ELR (cell line): ENCODE results near the gene CAPN12.
A peak's percentile ranks its signal among the peaks of the same experiment; 100 is the strongest.

Source experiments
- DNase-seq: peaks from one replicate; pipeline ENCODE4 v3.0.0-alpha.2; 2015; ENCODE audit warnings: low read depth

Gene CAPN12

DNA sequence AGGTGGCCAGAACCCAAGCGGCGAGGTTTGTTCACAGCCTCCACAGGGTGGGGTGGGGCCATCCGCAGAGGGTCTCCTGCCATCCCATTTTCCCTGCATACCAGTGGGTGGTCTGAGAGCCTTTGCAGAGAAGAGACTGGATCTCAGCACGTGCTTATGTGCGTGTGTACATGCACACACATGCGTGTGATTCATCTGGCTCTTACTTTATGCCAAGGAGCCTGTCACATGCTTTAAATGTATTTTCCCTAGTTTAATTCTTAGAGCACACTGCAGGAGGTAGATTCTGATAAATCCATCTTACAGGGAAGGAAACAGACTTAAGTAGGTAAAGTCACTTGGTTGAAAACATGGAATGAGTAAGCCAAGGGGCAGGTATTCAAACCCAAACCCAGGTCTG, 47.1 kb downstream of the CAPN12 start:
- DNase-seq, result no peak

DNA sequence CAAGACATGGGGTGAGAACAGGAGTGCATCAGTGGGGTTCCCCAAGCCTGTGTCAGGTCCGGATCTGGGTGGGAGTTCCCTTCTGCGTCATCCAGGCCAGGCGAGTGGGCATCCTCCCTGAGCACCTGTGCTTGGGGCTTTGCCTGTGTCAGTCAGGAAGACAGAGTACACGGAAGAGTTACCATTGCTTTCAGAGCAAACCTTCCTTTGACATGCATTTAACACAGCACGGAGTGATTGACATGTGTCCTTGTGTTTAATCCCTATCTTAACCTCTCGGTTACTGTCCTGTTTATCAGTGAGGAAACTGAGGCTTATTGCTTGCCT, 47.6 kb downstream of the CAPN12 start:
- DNase-seq, result no peak

DNA sequence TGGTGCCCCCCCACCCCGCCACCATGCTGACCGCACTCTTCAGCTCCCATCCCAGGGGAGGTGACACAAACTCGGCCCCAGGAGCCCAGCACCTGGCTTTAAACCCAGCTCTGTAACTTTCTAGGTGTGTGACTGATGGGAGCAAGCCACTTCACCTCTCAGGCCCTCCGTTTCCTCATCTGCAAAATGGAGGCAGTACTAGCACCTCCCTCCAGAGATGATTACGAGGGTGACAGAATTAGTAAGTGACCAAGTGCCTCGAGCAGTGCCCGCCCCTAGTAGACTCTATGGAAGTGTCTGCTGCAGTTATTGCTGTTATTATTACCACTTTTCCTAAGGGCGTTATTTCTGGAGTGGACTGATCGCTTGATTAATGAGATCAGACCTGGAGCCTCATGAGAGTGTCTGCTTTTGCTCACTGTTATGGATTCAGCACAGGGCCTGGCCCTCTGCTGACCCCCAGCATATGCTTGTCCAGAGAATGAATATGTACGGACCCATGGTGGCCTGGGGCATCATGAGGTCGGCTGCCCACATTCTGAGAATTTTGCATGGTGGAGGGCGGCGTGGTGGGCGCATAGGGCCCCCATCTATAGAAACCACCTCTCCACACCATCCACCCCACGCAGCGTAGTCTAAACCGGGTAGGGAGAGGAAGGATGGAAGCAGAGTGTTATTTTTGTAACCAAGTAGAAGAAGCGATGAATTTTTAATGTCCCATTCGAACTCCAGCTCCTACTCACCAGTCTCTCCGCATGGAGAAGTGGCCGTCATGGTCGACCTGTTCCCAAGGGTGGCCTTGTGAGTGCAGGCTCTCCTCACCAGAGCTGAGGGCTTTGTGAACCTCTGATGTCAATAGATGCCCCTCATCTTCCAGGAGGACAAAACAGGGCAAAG, 48.2 kb downstream of the CAPN12 start:
- DNase-seq, result no peak

DNA sequence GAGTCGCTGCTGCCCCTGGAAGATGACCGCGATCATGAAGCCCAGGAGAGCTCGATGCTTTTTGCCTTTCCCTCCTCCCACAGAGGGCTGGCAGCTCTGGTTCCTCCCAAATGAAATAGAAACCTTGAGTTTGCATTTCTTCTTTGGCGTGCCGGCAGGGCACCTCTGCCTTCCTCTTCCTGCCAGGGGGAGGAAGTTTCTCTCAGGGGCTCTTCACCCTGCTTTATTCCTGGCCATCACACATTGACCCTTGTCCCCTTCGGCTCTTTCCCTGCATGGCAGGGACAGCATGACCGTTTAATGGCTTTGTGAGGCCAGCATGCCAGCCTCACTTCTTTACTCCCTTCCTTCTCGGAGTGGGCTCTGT, 49.0 kb downstream of the CAPN12 start:
- DNase-seq, result no peak

DNA sequence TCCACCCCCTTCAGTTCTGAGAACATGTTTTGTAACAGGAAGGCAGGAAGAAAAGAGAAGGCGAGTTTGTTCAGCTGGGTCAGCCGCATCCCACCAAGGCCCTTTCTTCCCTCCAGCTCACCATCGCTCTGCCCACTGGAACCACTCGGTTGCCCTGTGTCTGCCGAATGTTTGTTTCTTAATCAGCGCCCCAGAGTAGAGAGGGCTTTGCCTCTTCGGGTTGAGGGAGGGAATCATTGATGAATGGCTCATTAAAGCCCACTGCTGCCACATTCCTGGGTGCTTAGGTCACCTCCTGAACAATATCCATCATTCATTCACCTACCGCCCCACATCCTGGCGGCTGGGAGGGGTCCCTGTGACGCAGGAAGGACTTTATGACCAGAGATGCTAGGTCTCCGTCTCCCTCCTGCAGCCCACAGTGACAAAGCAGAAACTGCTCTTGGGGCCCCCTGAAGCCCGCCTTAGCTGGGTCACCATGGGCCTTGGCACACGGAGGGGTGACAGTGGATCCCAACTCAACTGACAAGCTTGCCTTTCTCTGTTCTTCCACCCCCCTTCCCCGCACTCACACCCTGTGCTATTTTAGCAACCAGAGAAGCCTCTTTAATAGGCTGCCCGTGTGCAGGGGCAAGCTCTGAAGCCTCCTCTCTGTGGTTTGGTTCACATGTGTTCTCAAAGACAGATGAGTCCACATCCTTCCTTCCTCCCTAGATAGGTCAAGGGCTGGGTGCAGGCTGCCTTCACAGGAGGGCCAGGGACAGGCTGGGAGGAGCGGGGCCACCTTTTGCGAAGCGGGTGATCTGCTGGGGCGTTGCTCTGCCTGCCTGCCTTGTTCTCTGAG, 50.7 kb downstream of the CAPN12 start:
- DNase-seq, result peak; percentile 98

DNA sequence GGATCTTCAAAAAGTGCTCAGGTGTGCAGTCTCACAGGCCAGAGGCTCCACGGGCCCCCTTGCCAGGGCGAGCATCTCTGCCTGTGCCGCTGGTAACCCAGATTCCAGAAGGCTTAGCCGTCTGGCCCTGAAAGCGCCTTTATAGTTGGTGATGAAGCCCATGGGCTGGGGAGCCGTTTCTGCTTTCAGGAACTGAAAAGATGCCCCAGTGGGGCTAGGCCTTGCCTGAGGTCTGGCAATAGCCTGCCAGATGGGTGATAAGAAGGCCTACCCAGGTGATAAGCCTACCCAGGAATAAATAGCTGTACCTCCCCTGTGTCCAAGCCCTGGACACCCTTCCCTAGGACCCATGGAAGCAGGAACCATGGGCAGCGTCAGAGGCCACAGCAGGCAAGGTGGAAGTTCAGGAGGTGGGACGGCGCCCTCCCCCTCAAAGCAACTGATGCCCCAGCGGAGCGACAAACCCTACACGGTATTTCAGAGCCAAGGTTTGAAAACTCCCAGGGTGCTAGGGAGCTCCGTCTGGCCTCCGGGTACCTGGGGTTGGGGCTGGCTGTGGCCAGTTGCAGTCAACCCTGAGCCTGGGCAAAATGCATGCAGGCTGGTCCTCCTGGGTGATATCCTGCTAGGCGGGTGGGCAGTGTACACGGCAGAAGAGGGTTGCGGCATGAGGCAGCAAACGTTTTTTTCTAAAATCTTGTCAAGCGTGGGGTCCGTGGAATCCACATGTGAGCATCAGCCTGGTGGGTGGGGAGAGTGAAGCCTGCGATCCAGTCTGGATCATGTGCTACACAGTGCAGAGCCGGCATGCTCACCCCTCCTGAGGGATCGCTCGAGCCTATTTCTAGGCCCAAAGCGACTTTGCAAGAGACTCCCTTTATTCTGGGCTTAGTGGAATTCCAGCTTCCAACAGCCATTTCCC, 51.6 kb downstream of the CAPN12 start:
- peak; percentile 51 for DNase-seq

DNA sequence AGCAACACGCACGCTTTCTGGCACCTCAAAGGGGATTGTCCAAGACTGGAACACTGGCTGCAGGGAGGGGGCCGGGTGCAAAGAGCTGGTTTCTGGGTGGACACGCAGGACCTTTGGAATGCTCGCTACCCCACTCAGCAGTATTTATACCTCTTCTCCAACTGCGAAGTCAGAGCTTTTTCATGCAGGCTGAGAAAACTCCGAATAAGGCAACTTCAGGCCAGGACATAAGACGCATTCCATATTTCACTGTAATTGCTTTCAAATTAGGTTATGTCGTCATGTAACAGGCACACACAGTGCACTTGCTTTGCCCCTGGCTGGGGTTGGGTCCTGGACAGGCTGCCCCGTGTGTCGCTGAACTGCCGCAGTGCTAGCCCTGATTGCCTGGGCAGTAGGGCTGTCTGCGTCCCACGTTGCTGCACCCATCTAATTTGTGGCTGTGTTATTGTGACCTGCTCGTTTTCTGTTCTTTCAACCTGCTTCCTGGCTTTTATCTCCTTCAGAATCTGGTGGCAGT, 52.3 kb downstream of the CAPN12 start:
- DNase-seq, result peak; percentile 96

GRCh38 chr19:38690832-38691231, 53.4 kb downstream of the CAPN12 start:
- peak; percentile 41 for DNase-seq

- DNase-seq, result no peak
Measured at GRCh38 chr19:38690146-38690545, 54.1 kb downstream of the CAPN12 start.

GRCh38 chr19:38687837-38688378, 56.4 kb downstream of the CAPN12 start:
- DNase-seq, result no peak

GRCh38 chr19:38686530-38686888, 57.8 kb downstream of the CAPN12 start:
- DNase-seq, result no peak

- DNase-seq, result peak; percentile 65
Measured at GRCh38 chr19:38685666-38686529, 58.4 kb downstream of the CAPN12 start.

DNA sequence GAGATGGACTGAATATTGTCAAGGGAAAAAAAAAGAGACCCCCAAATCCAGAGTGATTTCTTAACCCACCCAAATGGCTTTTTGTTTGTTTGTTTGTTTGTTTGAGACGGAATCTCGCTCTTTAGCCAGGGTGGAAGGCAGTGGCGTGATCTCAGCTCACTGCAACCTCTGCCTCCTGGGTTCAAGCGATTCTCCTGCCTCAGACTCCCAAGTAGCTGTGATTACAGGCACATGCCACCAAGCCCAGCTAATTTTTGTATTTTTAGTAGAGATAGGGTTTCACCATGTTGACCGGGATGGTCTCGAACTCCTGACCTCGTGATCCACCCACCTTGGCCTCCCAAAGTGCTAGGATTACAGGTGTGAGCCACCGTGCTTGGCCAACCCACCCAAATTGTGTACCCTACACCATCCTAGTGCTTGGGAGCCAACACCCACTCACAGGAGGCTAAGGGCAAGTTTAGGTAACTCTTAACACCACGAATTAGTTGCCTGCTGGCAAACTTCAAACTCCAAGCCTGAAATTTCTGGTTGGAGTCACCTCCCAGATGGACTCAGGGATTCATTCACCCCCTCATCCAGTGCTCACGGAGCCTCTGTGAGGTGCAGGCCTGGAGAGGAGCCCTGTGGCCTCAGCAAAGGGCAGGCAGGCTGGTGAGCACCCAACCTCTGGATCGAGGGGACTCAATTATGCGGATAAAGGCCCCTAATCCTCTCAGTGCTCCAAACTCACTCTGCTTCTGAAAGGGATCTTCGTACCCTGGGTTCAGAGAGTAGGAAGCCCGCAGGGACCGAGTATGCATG, 59.2 kb downstream of the CAPN12 start:
- no peak for DNase-seq

DNA sequence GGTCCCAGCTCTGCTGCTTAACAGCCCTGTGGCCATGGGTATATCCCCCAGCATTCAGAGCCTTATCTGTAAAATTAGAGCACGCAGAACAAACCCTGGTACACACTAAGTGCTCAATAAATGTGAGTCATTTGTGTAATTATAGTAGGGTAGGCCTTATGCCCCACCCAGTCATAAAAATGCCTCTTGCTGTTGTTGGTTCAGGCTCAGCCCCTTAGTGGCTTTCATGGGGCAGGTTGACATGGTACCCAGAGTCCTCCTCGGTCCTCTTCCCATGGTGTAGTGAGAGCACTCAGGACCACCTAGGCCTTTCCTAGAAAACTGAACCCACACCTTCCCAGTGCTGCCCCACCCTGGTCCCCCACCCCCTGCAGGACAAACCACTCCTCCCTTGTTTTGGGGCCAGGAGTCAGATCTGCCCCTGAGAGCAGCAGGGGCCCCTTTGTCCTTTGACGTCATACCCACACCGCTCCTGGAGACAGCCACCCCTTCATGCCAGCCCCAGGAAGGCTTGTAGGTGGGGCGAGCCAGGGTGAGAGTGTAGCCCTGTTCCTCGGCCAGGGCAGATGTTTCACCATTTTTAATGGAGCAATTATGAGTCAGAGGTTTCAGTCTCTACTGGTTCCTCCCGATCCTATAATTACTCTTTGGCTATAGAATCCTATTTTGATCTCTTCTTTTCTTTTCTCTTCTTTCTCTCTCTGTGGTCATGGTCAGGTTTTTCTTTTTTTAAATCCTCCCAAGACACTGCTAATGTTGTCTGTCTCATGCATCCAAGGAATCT, 60.0 kb downstream of the CAPN12 start:
- DNase-seq, result peak; percentile 94

DNA sequence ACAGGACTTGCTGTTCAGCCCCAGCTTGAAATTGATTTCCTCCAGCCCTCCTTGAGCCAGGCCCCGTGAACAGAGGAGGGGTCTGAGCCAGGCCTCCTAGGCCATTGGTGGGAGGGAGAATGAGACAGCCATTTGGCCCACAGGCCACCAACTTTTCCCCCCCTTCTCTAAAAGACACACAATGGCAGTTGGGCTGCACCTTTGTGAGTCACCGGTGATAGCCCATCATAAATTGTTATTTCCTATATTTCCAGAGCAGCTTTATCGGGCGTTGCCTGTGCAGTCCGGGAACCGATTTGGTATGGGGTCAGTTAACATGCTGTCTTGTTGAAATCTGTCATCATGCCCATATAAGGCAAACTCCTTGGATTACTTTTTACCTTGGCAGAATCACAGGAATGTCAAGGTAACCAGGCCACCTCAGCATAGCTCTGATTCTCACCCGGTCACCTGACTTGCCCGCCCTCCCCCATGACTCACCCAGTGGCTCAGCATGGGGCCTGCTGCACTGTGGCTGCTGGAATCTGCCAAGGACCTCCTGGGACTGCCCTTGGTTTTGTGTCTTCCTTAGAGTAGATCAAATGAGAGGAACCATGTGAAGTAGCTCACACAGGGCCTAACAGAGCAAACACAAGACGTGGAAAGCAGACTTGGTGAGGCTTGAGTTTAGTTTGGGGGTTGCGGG, 60.7 kb downstream of the CAPN12 start:
- DNase-seq, result peak; percentile 93

GRCh38 chr19:38682872-38683392, 61.3 kb downstream of the CAPN12 start:
- DNase-seq, result no peak

DNA sequence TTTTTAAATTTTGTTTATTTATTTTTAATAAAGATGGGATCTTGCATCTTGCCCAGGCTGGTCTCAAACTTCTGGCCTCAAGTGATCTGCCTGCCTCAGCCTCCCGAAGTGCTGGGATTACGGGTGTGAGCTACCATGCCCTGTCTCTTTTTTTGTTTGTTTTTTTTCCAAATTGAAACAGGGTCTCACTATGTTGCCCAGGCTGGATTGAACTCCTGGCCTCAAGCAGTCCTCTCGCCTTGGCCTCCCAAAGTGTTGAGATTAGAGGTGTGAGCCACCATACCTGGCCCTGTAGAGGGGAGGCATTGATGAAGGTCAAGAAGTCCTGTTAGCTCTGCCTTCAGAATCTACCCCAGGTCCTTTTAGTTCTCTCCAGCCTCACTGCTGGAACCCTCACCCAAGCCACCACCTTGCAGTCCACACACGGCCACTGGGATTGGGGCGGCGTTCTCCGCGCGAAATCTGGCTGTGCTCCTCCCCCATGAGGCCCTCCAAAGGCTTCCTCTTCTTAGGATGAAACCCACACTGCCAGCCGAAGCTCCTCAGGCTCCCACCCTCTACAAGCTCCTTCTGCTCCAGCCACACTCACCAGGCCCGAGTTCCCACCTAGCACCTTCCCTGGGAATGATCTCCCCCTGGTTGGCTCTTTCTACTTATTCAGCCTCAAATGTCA, 61.9 kb downstream of the CAPN12 start:
- no peak for DNase-seq
